GM18499 (cell line): Measurements from ENCODE around the gene HS3ST6.
"Not testable (repeated sequence)": the region's sequence is repeated elsewhere in the genome, so short reads cannot be mapped to it uniquely, and the experiment has no call there.

Source experiments
- ATAC-seq: cut with Tn5 transposase; IDR thresholded peaks from one replicate; pipeline ENCODE4 v1.9.1; 2021; ENCODE audit warnings: moderate number of reproducible peaks; ENCODE audit not compliant: insufficient read depth, unreplicated experiment

Gene HS3ST6

GRCh38 chr16:1909561-1910231, 8.5 kb downstream of the HS3ST6 start:
- no peak for ATAC-seq

DNA sequence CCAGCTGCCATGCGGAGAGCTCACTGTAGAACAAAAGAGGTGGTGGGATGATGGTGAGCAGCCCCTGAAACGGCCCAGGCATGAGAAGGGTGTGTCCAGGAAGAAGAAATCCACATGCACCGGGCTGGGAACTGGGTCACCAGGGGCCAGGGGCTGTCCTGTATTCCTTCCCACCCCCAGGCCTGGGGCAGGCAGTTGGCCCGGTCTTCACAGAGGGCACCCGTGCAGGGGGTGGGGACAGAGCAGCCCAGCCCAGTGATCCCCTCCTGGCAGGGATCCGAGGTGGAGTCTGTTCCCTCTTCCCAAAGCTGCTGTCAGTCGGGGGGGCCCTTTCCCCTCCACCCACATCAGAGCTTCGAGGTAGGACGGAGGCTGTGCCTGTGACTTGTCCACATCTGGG, 9.2 kb downstream of the HS3ST6 start:
- no peak for ATAC-seq

GRCh38 chr16:1908184-1908583, 10.0 kb downstream of the HS3ST6 start:
- no peak for ATAC-seq

- no peak for ATAC-seq
These were observed 10.9 kb downstream of the HS3ST6 start for GRCh38 chr16:1907226-1907860.

DNA sequence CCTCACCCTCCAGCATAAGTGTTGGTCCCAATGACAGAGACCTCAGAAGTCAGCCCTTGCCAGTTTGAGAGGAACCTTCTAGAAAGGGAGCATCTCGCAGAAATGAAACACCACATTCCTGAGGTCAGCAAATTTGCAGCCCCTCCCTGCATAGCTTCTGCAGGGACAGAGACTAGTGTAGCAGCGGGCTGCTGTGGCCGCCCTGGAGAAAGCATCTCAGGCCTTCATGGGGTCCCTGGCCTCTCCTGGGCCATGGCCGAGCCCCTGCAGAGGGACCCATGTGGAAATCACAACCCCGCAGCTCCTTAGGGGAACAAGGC, 11.4 kb downstream of the HS3ST6 start:
- ATAC-seq, result no peak

DNA sequence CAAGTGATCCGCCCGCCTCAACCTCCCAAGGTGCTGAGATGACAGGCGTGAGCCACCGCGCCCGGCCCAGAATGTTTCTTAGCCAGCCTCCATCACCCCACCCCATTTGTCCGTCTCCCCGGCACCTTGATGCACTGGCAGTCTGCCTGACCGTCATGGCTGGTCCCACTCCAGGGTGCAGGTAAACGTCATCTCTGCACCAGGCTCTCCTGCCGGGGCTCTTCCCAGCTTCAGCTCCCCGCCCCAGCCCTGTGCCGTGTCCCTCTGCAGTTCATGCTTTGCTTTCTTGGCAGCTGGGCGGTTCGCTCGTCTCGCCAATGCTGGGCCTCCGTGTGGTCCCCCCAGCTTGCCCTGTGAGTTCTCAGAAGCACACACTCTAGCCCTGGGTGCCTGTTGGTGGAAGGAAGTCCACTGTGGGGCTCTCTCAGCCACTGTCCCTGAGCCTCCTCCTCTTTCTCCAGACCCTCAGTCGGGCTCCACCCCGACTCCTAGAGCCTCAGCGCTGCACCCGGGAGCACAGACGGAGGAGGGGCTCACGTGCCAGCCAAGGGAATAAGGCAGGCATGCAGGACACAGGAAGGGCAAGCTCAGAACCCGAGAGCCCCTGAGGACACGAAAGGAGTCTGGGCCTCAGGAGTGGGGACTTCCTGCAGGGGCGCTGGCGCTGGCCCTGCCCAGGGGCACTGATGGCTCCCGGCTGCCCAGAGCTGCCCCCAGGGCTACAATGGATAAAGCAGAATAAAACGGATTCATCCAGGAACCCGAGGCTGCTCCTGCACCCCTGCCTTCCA, 12.0 kb downstream of the HS3ST6 start:
- no peak for ATAC-seq

GRCh38 chr16:1903845-1904840, 14.1 kb downstream of the HS3ST6 start:
- no peak for ATAC-seq

GRCh38 chr16:1903220-1903574, 15.0 kb downstream of the HS3ST6 start:
- no peak for ATAC-seq

- ATAC-seq, result no peak
These were observed 15.5 kb downstream of the HS3ST6 start for GRCh38 chr16:1902547-1903219.

- no peak for ATAC-seq
These were observed 17.8 kb downstream of the HS3ST6 start for GRCh38 chr16:1900452-1900774.

DNA sequence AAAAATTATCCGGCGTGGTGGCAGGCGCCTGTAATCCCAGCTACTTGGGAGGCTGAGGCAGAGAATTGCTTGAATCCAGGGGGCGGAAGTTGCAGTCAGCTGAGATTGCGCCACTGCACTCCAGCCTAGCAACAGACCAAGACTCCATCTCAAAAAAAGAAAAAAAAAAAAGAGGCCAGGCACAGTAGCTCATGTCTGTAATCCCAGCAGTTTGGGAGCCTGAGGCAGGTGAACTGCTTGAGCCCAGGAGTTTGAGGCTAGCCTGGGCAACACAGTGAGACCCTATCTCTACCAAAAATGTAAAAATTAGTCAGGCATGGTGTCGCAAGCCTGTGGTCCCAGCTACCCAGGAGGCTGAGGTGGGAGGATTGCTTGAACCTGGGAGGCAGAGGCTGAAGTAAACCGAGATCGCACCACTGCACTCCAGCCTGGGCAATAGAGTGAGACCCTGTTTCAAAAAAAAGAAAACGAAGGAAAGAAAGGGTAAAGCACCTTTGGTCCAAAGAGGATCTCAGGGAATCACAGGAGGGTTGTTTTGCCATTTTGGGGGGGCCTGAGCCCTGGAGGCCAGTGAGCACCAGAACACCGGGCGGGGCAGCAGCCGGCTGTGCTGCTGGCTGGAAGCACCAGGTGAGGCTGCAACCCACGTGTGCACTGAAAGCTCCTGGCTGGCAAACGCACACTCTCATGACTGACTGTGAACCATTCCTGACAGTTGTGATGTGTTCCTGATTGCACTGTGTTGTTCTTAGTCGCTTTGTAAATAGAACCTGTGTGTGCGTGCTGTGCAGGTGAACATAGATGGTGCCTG, 18.4 kb downstream of the HS3ST6 start:
- no peak for ATAC-seq

DNA sequence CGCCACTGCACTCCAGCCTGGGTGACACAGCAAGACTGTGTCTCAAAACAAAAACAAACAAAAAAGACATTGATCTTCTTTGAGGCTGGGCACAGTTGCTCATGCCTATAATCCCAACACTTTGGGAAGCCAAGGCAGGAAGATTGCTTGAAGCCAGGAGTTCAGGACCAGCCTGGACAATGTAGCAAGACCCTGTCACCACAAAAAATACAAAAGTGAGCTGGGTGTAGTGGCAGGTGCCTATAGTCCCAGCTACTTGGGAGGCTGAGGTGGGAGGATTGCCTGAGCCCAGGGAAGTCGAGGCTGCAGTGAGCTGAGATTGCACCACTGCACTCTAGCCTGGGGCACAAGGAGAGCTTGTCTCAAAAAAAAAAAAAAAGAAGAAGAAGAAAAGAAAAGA, 20.5 kb downstream of the HS3ST6 start:
- not testable (repeated sequence) for ATAC-seq

DNA sequence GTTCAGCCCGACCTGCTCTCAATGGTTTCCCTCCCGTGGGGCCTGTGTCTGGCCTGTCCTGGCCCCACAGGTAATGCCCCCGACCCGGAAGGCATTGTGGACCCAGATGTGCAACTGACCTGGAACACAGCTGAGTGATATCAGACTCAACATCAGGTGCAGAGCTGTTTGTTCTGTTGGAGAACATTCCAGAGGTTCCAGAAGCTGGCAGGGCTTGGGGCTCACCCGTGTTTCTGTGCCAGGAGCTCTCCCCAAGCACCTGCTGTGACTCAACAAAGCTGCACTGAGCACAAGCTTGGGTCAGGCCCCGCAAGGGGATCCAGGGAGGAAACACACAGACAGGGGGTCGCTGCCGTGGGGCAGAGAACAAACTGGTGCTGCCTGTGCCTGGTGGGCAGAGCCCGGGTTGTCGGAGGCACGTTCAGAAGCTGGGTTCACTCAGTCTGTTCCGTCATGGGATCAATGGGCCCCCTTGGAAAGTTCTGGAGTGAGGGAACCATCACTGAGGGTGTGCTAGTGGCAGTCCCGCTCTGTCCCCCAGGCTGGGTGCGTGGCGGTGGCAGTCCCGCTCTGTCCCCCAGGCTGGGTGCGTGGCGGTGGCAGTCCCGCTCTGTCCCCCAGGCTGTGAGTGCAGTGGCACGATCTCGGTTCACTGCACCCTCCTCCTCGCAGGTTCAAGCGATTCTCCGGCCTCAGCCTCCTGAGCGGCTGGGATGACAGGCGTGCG, 22.1 kb downstream of the HS3ST6 start:
- no peak for ATAC-seq

GRCh38 chr16:1895068-1895467, 23.1 kb downstream of the HS3ST6 start:
- no peak for ATAC-seq

DNA sequence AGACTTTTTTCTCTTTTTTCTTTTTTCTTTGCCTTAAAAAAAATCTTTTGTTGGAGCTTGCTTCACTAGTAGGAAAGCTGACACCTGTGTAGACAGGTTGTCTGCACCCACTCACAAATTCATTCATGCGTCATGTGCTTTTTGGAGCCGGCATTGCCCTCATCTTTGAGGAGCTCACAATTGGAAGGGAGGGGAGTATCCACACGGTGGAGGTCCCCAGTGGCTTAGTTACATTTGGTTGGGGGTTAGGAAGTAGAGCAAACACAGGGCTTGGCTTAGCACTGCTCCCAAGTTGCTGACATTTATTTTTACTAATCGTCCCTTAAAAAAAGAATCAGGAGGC, 27.5 kb downstream of the HS3ST6 start:
- no peak for ATAC-seq

GRCh38 chr16:1890024-1890707, 28.0 kb downstream of the HS3ST6 start:
- ATAC-seq, result no peak

DNA sequence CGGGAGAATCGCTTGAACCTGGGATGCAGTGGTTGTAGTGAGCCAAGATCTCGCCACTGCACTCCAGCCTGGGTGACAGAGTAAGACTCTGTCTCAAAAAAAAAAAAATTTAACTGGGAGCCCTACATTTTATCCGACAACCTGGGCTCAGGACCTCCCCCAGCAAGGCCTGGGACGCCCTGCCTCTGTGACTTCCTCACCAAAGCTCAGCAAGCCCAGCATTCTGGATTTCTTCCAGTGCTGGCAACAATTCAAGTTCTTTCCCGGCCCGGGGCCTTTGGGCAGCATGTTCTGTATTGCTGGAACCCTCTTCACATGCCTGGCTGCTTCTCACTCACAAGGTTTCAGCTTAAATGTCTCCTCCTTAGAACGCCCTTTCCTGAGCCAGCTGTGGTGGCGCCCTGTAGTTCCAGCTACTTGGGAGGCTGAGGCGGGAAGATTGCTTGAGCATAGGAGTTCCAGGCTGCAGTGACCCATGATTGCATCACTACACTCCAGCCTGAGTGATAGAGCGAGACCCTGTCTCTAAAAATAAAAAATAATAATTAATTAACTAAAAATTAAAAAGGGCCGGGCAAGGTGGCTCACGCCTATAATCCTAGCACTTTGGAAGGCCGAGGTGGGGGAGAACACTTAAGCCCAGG, 30.4 kb downstream of the HS3ST6 start:
- no peak for ATAC-seq

- ATAC-seq, result no peak
These were observed 33.3 kb downstream of the HS3ST6 start for GRCh38 chr16:1884889-1885288.
